Calu3 (cell line): Measurements from ENCODE around the gene RAF1. TPM values are rescaled to one million over a fixed set of nuclear protein-coding genes. Genes with fewer than 3 reads are reported as not detected.

Experiments used
- BruUV-seq: library from RNA; stranded (reverse); fragments of 400-500 nt; replicated peaks from 2 replicates; lab custom pipeline; 2021; lab: Mats Ljungman, UMichigan
- CTCF ChIA-PET: fragments of 300-600 bp; sonication (Branson Sonifier 250); formaldehyde crosslinking; loops from one replicate; lab custom pipeline; 2022; ENCODE audit warnings: antibody characterized with exemption; lab: Charles Lee
- DNase-seq: peaks from one replicate; pipeline ENCODE4 v3.0.0; 2022
- H3K27ac Mint-ChIP-seq: one replicate; pipeline ENCODE4 v1.8.0; 2022; ENCODE audit warnings: mixed read lengths; ENCODE audit not compliant: unreplicated experiment
- H3K27me3 Mint-ChIP-seq: one replicate; pipeline ENCODE4 v1.8.0; 2022; ENCODE audit warnings: mixed read lengths; ENCODE audit not compliant: unreplicated experiment
- H3K36me3 Mint-ChIP-seq: one replicate; pipeline ENCODE4 v1.8.0; 2022; ENCODE audit warnings: mild to moderate bottlenecking, moderate library complexity, mixed read lengths; ENCODE audit not compliant: insufficient read depth, unreplicated experiment
- H3K4me1 Mint-ChIP-seq: one replicate; pipeline ENCODE4 v1.8.0; 2022; ENCODE audit warnings: mild to moderate bottlenecking, low read depth, mixed read lengths; ENCODE audit not compliant: unreplicated experiment
- H3K4me3 Mint-ChIP-seq: one replicate; pipeline ENCODE4 v1.8.0; 2022; ENCODE audit warnings: mild to moderate bottlenecking, low read depth, moderate library complexity, mixed read lengths; ENCODE audit not compliant: unreplicated experiment
- H3K9me3 Mint-ChIP-seq: one replicate; pipeline ENCODE4 v1.8.0; 2022; ENCODE audit warnings: low read depth, mixed read lengths; ENCODE audit not compliant: unreplicated experiment
- CTCF ChIP-seq: fragments of 200-600 bp; IDR thresholded peaks from one replicate; pipeline ENCODE4 v1.8.0; 2022; ENCODE audit warnings: antibody characterized with exemption; ENCODE audit not compliant: unreplicated experiment
- intact Hi-C: fragments of 100-400 bp; cut with micrococcal nuclease; formaldehyde crosslinking; loops from one replicate; pipeline ENCODE4 v1.10.0; 2022; ENCODE audit not compliant: unreplicated experiment
- total RNA-seq: library from RNA; stranded (reverse); gene quantifications from 2 replicates; pipeline ENCODE4 v1.2.3, GENCODE V29; 2022

RAF1 gene
- total RNA-seq, 1 experiment from 2014 or later: 69.3 TPM

GRCh38 chr3:12541625-12542024, 122.3 kb downstream of the RAF1 start:
- intact Hi-C loops: no loop called here
- peak; percentile 22 for DNase-seq
- peaks cover 13% of the 10 kb centered on the region for H3K36me3 Mint-ChIP-seq
- no TSS peak for BruUV-seq
- no peaks in the 10 kb centered on the region for H3K4me1 Mint-ChIP-seq
- no peaks in the 10 kb centered on the region for H3K9me3 Mint-ChIP-seq
- H3K4me3 Mint-ChIP-seq: no peak overlapping the region
- no peak overlapping the region for H3K27ac Mint-ChIP-seq
- CTCF ChIA-PET: no interaction called here
- no peak for TF ChIP-seq CTCF
- no peaks in the 10 kb centered on the region for H3K27me3 Mint-ChIP-seq

- no TSS peak for BruUV-seq
- Mint-ChIP-seq H3K27me3 (no peaks in the 10 kb centered on the region), H3K4me1 (no peaks in the 10 kb centered on the region), H3K27ac (no peak overlapping the region), H3K36me3 (peaks cover 5% of the 10 kb centered on the region), H3K9me3 (no peaks in the 10 kb centered on the region), H3K4me3 (no peak overlapping the region)
- DNase-seq: no peak
- CTCF ChIA-PET: no interaction called here
- no peak for TF ChIP-seq CTCF
- intact Hi-C loops: no loop called here
Observed at GRCh38 chr3:12536423-12536822, 127.5 kb downstream of the RAF1 start.

Other genes with a start within 250 kb of the RAF1 start
- 26.7 and 32.0 TPM in 2 replicates for gene TSEN2, start 179.6 kb downstream of the RAF1 start, total RNA-seq
- gene MKRN2OS, start 118.6 kb downstream of the RAF1 start, total RNA-seq: 2.1 and 3.9 TPM in 2 replicates
- gene MKRN2, start 107.0 kb downstream of the RAF1 start, total RNA-seq: 18.2 and 20.3 TPM in 2 replicates
- gene TMEM40, start 95.1 kb upstream of the RAF1 start, total RNA-seq: 0.42 and 0.98 TPM in 2 replicates
- gene CAND2, start 132.6 kb upstream of the RAF1 start, total RNA-seq: not detected in 2 replicates
- gene RPL32, start 177.4 kb upstream of the RAF1 start, total RNA-seq: 1,117 and 1,222 TPM in 2 replicates